K562 (cell line): ENCODE measurements around the gene RPLP2. TPM values are rescaled to one million over a fixed set of nuclear protein-coding genes. Genes with fewer than 3 reads are reported as not detected.

Experiments
- CGGBP1 ChIP-seq: fragments of 250-450 bp; sonication (Bioruptor Pico); IDR thresholded peaks from 2 replicates; pipeline ENCODE4 v1.9.0; 2021; ENCODE audit warnings: mild to moderate bottlenecking
- FOXM1 ChIP-seq, 2 experiments: fragments of 450-650 bp in 1 of 2; sonication (generic) in 1 of 2; formaldehyde crosslinking in 1 of 2; IDR thresholded peaks; 2 replicates each; pipeline versions ENCODE4 v1.6.1 to v1.9.0; 2017 to 2022; ENCODE audit warnings: low read depth in 2 of 2, mild to moderate bottlenecking in 2 of 2, missing genetic modification reagents in 1 of 2, moderate library complexity in 1 of 2
- IRF1 ChIP-seq: sonication (generic); formaldehyde crosslinking; IDR thresholded peaks from 2 replicates; pipeline ENCODE4 v1.8.0; 2022; ENCODE audit warnings: missing genetic modification reagents, mild to moderate bottlenecking, borderline replicate concordance
- PPARD ChIP-seq: fragments of 250-450 bp; sonication (Bioruptor Pico); IDR thresholded peaks from 2 replicates; pipeline ENCODE4 v1.8.0; 2022; ENCODE audit warnings: inconsistent platforms, mild to moderate bottlenecking, moderate library complexity
- SRSF3 ChIP-seq: fragments of 200-400 bp; formaldehyde crosslinking; IDR thresholded peaks from 2 replicates; pipeline ENCODE4 v1.6.1; 2016; ENCODE audit warnings: mild to moderate bottlenecking, low read length, moderate library complexity; ENCODE audit not compliant: insufficient read depth
- TFAM ChIP-seq: fragments of 250-450 bp; sonication (Bioruptor Pico); conservative IDR thresholded peaks from 2 replicates; pipeline ENCODE4 v1.5.0; 2021; ENCODE audit warnings: mild to moderate bottlenecking, moderate library complexity
- ZNF41 ChIP-seq: fragments of 250-450 bp; sonication (Bioruptor Pico); conservative IDR thresholded peaks from 2 replicates; pipeline ENCODE4 v1.4.0; 2020; ENCODE audit warnings: mild to moderate bottlenecking
- ZNF740 ChIP-seq, 3 experiments: fragments of 200-800 bp in 1 of 3; sonication (Bioruptor generic) in 1 of 3; sonication (generic) in 1 of 3; formaldehyde crosslinking in 1 of 3; IDR thresholded peaks; 2 replicates each; pipeline versions ENCODE4 v1.6.1 to v1.8.0; 2016 to 2022; ENCODE audit warnings: mild to moderate bottlenecking in 2 of 3, missing compliant biosample characterization in 2 of 3, missing genetic modification characterization in 2 of 3, missing genetic modification reagents in 1 of 3
- polyA plus RNA-seq, 8 experiments: library from polyadenylated mRNA; depleted of rRNA in 4 of 8; stranded (reverse) in 5 of 8; unstranded in 3 of 8; fragments of >200 nt; fragmentation: Nextera tagmentation in 2 of 8; fragmentation: Illumina TruSeq in 1 of 8; extraction: Ambion mirVana in 2 of 8; extraction: Trizol in 1 of 8; gene quantifications; 2 replicates each; pipeline versions ENCODE4 v1.2.1 to v1.2.3, GENCODE V29; 2011 to 2014; ENCODE audit warnings: inconsistent platforms in 1 of 8, missing spikeins in 1 of 8
- total RNA-seq, 7 experiments: library from RNA; depleted of rRNA in 6 of 7; stranded (reverse); fragments of >200 nt in 6 of 7; fragmentation: Illumina TruSeq in 2 of 7; extraction: Trizol in 2 of 7; gene quantifications; 2 replicates each; pipeline versions ENCODE4 v1.2.1 to v1.2.3, GENCODE V29; 2011 to 2021; ENCODE audit warnings: low replicate concordance in 1 of 7

The RPLP2 gene
- total and polyA plus RNA-seq, 9 of the 15 experiments (the other 6 are each of a cell fraction or from before 2014, with no cell fraction given), result 528 to 3,807 (median 1,633) TPM

- TF ChIP-seq ZNF740 (CRISPR knock-in tag; IDR thresholded peaks at IDR 0.05) (no peak), ZNF740 (tag; IDR thresholded peaks at IDR 0.05) (no peak), FOXM1 (IDR thresholded peaks at IDR 0.05; ENCODE audit: low read depth) (no peak), FOXM1 (CRISPR knock-in tag; IDR thresholded peaks at IDR 0.05; ENCODE audit: low read depth) (no peak), ZNF41 (CRISPR knock-in tag) (no peak), PPARD (CRISPR knock-in tag) (no peak), CGGBP1 (CRISPR knock-in tag) (no peak), SRSF3 (no peak), TFAM (CRISPR knock-in tag) (no peak), IRF1 (CRISPR knock-in tag) (no peak)
Observed at GRCh38 chr11:853682-854448, 44.1 kb downstream of the RPLP2 start (continued).
